SK-N-SH treated with all-trans-retinoic acid at 6 μM for 48 hours (cell line): ENCODE data around the gene PLCH2.

Experiments used
- ATAC-seq: fragments of 200-7000 bp; cut with Tn5 transposase; 3 replicates; pipeline ENCODE4 v1.9.1; 2020; ENCODE audit warnings: mild to moderate bottlenecking, moderate library complexity
- ARNTL ChIP-seq: fragments of 450-650 bp; formaldehyde crosslinking; IDR thresholded peaks from 2 replicates; pipeline ENCODE4 v1.5.0; 2020; ENCODE audit warnings: low read depth, mild to moderate bottlenecking, moderate library complexity, borderline replicate concordance
- CREB5 ChIP-seq: fragments of 250-450 bp; sonication (Bioruptor Pico); IDR thresholded peaks from 2 replicates; pipeline ENCODE4 v1.5.1; 2020; ENCODE audit warnings: low read depth, mild to moderate bottlenecking, moderate library complexity
- CSDC2 ChIP-seq: fragments of 250-450 bp; sonication (Bioruptor Pico); IDR thresholded peaks from 2 replicates; pipeline ENCODE4 v1.5.0; 2020; ENCODE audit warnings: mild to moderate bottlenecking, moderate library complexity
- CSRNP3 ChIP-seq: fragments of 250-450 bp; sonication (Bioruptor Pico); IDR thresholded peaks from 2 replicates; pipeline ENCODE4 v1.5.1; 2021; ENCODE audit warnings: mild to moderate bottlenecking, moderate library complexity
- GLIS3 ChIP-seq: fragments of 250-450 bp; sonication (Bioruptor Pico); IDR thresholded peaks from 2 replicates; pipeline ENCODE4 v1.5.0; 2020; ENCODE audit warnings: mild to moderate bottlenecking, moderate library complexity
- ISL1 ChIP-seq: fragments of 250-450 bp; sonication (Bioruptor Pico); IDR thresholded peaks from 2 replicates; pipeline ENCODE4 v2.1.2; 2022; ENCODE audit warnings: mild to moderate bottlenecking, moderate library complexity
- OSR1 ChIP-seq: fragments of 250-450 bp; sonication (Bioruptor Pico); IDR thresholded peaks from 2 replicates; pipeline ENCODE4 v1.8.0; 2022; ENCODE audit warnings: moderate library complexity, mild to moderate bottlenecking, inconsistent platforms
- PATZ1 ChIP-seq: fragments of 250-450 bp; sonication (Bioruptor Pico); IDR thresholded peaks from 2 replicates; pipeline ENCODE4 v1.8.0; 2020; ENCODE audit warnings: mild to moderate bottlenecking, moderate library complexity, borderline replicate concordance
- POU6F1 ChIP-seq: fragments of 250-450 bp; sonication (Bioruptor Pico); IDR thresholded peaks from 2 replicates; pipeline ENCODE4 v1.8.0; 2021; ENCODE audit warnings: low read depth, mild to moderate bottlenecking, moderate library complexity, borderline replicate concordance
- PPARA ChIP-seq: fragments of 250-450 bp; sonication (Bioruptor Pico); IDR thresholded peaks from 2 replicates; pipeline ENCODE4 v1.5.0; 2020; ENCODE audit warnings: mild to moderate bottlenecking, borderline replicate concordance
- RARB ChIP-seq: fragments of 250-450 bp; sonication (Bioruptor Pico); IDR thresholded peaks from 2 replicates; pipeline ENCODE4 v1.8.0; 2021; ENCODE audit warnings: mild to moderate bottlenecking, moderate library complexity
- SNAI2 ChIP-seq: fragments of 250-450 bp; sonication (Bioruptor Pico); IDR thresholded peaks from 2 replicates; pipeline ENCODE4 v1.5.0; 2020; ENCODE audit warnings: mild to moderate bottlenecking, moderate library complexity
- TCF4 ChIP-seq: fragments of 250-450 bp; sonication (Bioruptor Pico); IDR thresholded peaks from 2 replicates; pipeline ENCODE4 v1.8.0; 2021; ENCODE audit warnings: mild to moderate bottlenecking, moderate library complexity, borderline replicate concordance
- TOX ChIP-seq: fragments of 250-450 bp; sonication (Bioruptor Pico); IDR thresholded peaks from 2 replicates; pipeline ENCODE4 v1.8.0; 2021; ENCODE audit warnings: mild to moderate bottlenecking, moderate library complexity, borderline replicate concordance
- TSHZ2 ChIP-seq: fragments of 250-450 bp; sonication (Bioruptor Pico); IDR thresholded peaks from 2 replicates; pipeline ENCODE4 v1.5.0; 2020; ENCODE audit warnings: mild to moderate bottlenecking, moderate library complexity
- ZC3H10 ChIP-seq: fragments of 250-450 bp; sonication (Bioruptor Pico); IDR thresholded peaks from 2 replicates; pipeline ENCODE4 v1.5.1; 2021; ENCODE audit warnings: mild to moderate bottlenecking, moderate library complexity
- ZFP3 ChIP-seq: fragments of 250-450 bp; sonication (Bioruptor Pico); IDR thresholded peaks from 2 replicates; pipeline ENCODE4 v1.5.0; 2020; ENCODE audit warnings: mild to moderate bottlenecking, moderate library complexity
- ZFP30 ChIP-seq: fragments of 450-650 bp; formaldehyde crosslinking; IDR thresholded peaks from 2 replicates; pipeline ENCODE4 v1.5.0; 2022; ENCODE audit warnings: mild to moderate bottlenecking, moderate library complexity
- ZNF70 ChIP-seq: fragments of 450-650 bp; formaldehyde crosslinking; IDR thresholded peaks from 2 replicates; pipeline ENCODE4 v1.5.0; 2020; ENCODE audit warnings: mild to moderate bottlenecking, moderate library complexity
- ZNF8 ChIP-seq: fragments of 450-650 bp; formaldehyde crosslinking; IDR thresholded peaks from 2 replicates; pipeline ENCODE4 v1.5.0; 2020; ENCODE audit warnings: mild to moderate bottlenecking, moderate library complexity

PLCH2 gene

GRCh38 chr1:2553871-2554620 is 78.0 kb downstream of the PLCH2 start:
- no peak for ATAC-seq
- no peak for TF ChIP-seq TOX
- TF ChIP-seq CSDC2 (CRISPR knock-in tag), result no peak
- TF ChIP-seq ZFP30 (CRISPR knock-in tag), result no peak
- no peak for TF ChIP-seq PPARA (CRISPR knock-in tag)
- no peak for TF ChIP-seq TCF4
- no peak for TF ChIP-seq ZNF70 (CRISPR knock-in tag)
- no peak for TF ChIP-seq TSHZ2 (CRISPR knock-in tag)
- TF ChIP-seq ZFP3 (CRISPR knock-in tag), result no peak
- TF ChIP-seq CSRNP3, result no peak
- TF ChIP-seq OSR1 (CRISPR knock-in tag), result no peak
- TF ChIP-seq ZC3H10 (CRISPR knock-in tag), result no peak
- no peak for TF ChIP-seq PATZ1 (CRISPR knock-in tag)
- no peak for TF ChIP-seq SNAI2 (CRISPR knock-in tag)
- TF ChIP-seq POU6F1 (CRISPR knock-in tag), result no peak
- no peak for TF ChIP-seq CREB5 (CRISPR knock-in tag)
- TF ChIP-seq ZNF8 (CRISPR knock-in tag), result no peak
- TF ChIP-seq ISL1 (CRISPR knock-in tag), result no peak
- TF ChIP-seq GLIS3 (CRISPR knock-in tag), result no peak
- TF ChIP-seq RARB (CRISPR knock-in tag), result no peak

- no peak for ATAC-seq
- no peak for TF ChIP-seq ISL1 (CRISPR knock-in tag)
- no peak for TF ChIP-seq PATZ1 (CRISPR knock-in tag)
- TF ChIP-seq ZNF70 (CRISPR knock-in tag), result no peak
- no peak for TF ChIP-seq CSRNP3
- TF ChIP-seq CREB5 (CRISPR knock-in tag), result no peak
- no peak for TF ChIP-seq ZNF8 (CRISPR knock-in tag)
- TF ChIP-seq ARNTL, result no peak
- TF ChIP-seq SNAI2 (CRISPR knock-in tag), result no peak
- TF ChIP-seq, all 23 proteins: peak for 0
These were observed 78.7 kb downstream of the PLCH2 start for GRCh38 chr1:2554621-2555387.
